Non-pigmented ciliary epithelial cell (primary cell): ENCODE results near the gene CT45A5.
"Not testable (repeated sequence)": the region's sequence is repeated elsewhere in the genome, so short reads cannot be mapped to it uniquely, and the experiment has no call there.

Experiments used
- DNase-seq: peaks from one replicate; pipeline ENCODE4 v3.0.0-alpha.2; 2010; ENCODE audit warnings: low read depth

CT45A5 gene

GRCh38 chrX:135785403-135785802 is at the start of gene CT45A5:
TSS of gene CT45A5 (minus strand) at chrX:135785503. CDS start at chrX:135781729, 3,774 bp downstream.
- DNase-seq, result not testable (repeated sequence)

GRCh38 chrX:135819912-135820311 is 34.6 kb upstream of the CT45A5 start, which contains the start of gene CT45A2:
TSS of gene CT45A2 (minus strand) at chrX:135820012. CDS start at chrX:135816265, 3,747 bp downstream.
- not testable (repeated sequence) for DNase-seq

- DNase-seq, result not testable (repeated sequence)
Measured at GRCh38 chrX:135802687-135803086, 17.4 kb upstream of the CT45A5 start, which contains the start of gene CT45A6. TSS of gene CT45A6 (minus strand) at chrX:135802787. CDS start at chrX:135798993, 3,794 bp downstream.

GRCh38 chrX:135768091-135768490 is 17.2 kb downstream of the CT45A5 start, which contains the start of gene CT45A3:
TSS of gene CT45A3 (minus strand) at chrX:135768191. CDS start at chrX:135764444, 3,747 bp downstream.
- DNase-seq, result not testable (repeated sequence)

GRCh38 chrX:135744739-135745138 is 40.6 kb downstream of the CT45A5 start:
- DNase-seq, result not testable (repeated sequence)

GRCh38 chrX:135741192-135741715 is 44.0 kb downstream of the CT45A5 start:
- DNase-seq, result no peak

- no peak for DNase-seq
Measured at GRCh38 chrX:135740681-135741149, 44.6 kb downstream of the CT45A5 start.

- no peak for DNase-seq
Measured at GRCh38 chrX:135737366-135738071, 47.8 kb downstream of the CT45A5 start.

GRCh38 chrX:135734666-135735065 is 50.6 kb downstream of the CT45A5 start:
- not testable (repeated sequence) for DNase-seq
